NOMO-1 (cell line): Measurements from ENCODE around the gene REM2.

Source experiments
- DNase-seq, 2 experiments: peaks; one replicate each; lab custom pipeline; 2025; ENCODE audit not compliant: unreplicated experiment in 2 of 2; lab: John Stamatoyannopoulos, UW

Gene REM2

DNA sequence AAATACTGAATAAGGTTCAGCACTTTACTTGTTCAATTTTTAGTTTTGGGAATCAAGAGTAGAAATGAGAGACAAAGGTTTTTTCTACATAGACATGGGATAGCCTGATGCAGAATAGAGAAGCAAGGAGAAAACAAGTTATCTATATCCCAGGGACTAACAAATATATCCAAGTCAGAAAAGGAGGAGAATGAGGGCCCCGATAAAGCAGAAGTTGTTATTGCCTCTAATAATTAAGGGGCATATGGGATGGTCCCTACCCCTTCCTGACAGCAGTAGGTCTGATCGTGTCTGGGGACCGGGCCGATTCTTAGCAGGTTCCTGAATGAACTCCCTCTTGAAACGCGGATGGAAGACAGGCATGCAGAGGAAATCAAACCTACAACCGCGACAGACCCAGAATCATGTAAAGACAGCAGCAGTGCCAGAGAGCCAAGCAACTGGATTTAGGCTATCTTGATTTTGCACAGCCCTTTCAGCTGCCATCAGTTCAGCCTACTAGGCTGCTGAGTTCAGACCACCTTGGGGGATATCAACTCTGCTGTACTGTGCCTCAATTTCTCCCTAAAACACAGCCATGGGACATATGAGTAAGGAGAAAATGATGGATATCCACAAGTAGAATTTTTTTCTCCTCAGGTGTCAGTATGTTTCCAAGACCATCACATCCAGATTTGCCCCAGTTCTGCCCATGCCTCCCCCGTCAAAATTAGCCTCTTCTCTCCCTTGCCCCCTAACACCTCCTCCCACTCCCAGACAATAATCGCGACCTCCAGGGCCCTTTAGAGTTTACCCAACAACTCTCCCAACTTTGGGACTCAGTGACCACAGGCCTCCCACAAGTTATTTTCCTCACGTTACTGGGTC lies 45.4 kb downstream of the REM2 start:
- DNase-seq, result no peak

GRCh38 chr14:22929104-22929960 lies 46.3 kb downstream of the REM2 start, which contains the start of gene PRMT5:
PRMT5 (minus strand) TSS chr14:22929376; CDS start chr14:22929361, 15 bp downstream.
- DNase-seq, result peak; percentile 98 to 100

- DNase-seq, result no peak
These were observed 46.9 kb downstream of the REM2 start for GRCh38 chr14:22929961-22930364.

DNA sequence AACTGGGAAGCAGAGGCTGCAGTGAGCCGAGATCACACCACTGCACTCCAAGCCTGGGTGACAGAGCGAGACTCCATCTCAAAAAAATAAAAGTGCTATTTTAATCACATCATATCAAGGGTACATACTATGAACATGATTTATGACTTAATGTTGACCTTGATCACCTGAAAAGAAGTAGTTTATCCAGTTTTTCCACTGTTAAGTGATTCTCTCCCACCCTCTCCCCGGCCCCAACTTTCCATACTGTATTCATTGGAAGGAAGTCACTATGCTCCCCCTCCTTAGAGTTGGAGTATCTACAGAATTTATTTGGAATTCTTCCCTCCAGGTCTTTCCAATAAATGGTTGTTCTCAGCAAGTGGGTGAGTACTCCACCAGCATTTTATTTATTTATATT lies 49.1 kb downstream of the REM2 start:
- DNase-seq, result no peak

GRCh38 chr14:22935156-22935555 lies 52.1 kb downstream of the REM2 start:
- DNase-seq, result no peak
